Measurements from ENCODE around the gene C12orf42.

C12orf42 gene

GRCh38 chr12:103268831-103269514, 226.8 kb downstream of the C12orf42 start:
- DNase-seq (ENCODE audit: low read depth) = no peak

- DNase-seq (ENCODE audit: low read depth) = no peak
These were observed 238.0 kb downstream of the C12orf42 start for GRCh38 chr12:103257763-103258162.

Measured in GM04504 (cell line).